Adrenal gland (tissue), 5 donors: ENCODE results near the gene ZNF140.

Experiments used
- POLR2A ChIP-seq, 2 donors: fragments of 450-650 bp; IDR thresholded peaks; one replicate each; pipeline ENCODE4 v1.6.1; 2017; ENCODE audit warnings: antibody characterized with exemption in 2 of 2, mild to moderate bottlenecking in 2 of 2, moderate library complexity in 1 of 2
- TF ChIP-seq, protein P1 (sequence below), 6 experiments: fragments of 450-650 bp in 4 of 6; fragments of 200-600 bp in 2 of 6; sonication (generic) in 1 of 6; IDR thresholded peaks; 1 replicate in 5 of 6; 2 replicates in 1 of 6; pipeline versions ENCODE4 v1.5.1 to v1.8.0; 2016 to 2021; ENCODE audit warnings: antibody characterized with exemption in 6 of 6, mild to moderate bottlenecking in 2 of 6, moderate library complexity in 1 of 6
- donor health status: DM: no; HTN: no; CAD: no.

DNA sequence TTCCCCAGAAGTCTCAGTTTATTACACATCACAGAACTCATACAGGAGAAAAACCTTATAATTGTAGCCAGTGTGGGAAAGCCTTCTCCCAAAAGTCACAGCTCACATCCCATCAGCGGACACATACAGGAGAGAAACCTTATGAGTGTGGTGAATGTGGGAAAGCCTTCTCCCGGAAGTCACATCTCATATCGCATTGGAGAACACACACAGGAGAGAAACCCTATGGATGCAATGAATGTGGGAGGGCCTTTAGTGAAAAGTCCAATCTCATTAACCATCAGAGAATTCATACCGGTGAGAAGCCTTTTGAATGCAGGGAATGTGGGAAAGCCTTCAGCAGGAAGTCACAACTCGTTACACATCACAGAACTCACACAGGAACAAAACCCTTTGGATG, 23.3 kb upstream of the ZNF140 start:
- TF ChIP-seq, protein P1, sequence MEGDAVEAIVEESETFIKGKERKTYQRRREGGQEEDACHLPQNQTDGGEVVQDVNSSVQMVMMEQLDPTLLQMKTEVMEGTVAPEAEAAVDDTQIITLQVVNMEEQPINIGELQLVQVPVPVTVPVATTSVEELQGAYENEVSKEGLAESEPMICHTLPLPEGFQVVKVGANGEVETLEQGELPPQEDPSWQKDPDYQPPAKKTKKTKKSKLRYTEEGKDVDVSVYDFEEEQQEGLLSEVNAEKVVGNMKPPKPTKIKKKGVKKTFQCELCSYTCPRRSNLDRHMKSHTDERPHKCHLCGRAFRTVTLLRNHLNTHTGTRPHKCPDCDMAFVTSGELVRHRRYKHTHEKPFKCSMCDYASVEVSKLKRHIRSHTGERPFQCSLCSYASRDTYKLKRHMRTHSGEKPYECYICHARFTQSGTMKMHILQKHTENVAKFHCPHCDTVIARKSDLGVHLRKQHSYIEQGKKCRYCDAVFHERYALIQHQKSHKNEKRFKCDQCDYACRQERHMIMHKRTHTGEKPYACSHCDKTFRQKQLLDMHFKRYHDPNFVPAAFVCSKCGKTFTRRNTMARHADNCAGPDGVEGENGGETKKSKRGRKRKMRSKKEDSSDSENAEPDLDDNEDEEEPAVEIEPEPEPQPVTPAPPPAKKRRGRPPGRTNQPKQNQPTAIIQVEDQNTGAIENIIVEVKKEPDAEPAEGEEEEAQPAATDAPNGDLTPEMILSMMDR (IDR thresholded peaks at IDR 0.05) = no peak
- no peak for TF ChIP-seq POLR2A (IDR thresholded peaks at IDR 0.05)
